SJCRH30 (cell line): Measurements from ENCODE around the gene WDR53. TPM values are rescaled to one million over a fixed set of nuclear protein-coding genes. Genes with fewer than 3 reads are reported as not detected.
"Not testable (repeated sequence)": the region's sequence is repeated elsewhere in the genome, so short reads cannot be mapped to it uniquely, and the experiment has no call there.

Source experiments
- DNase-seq, 2 experiments: peaks; one replicate each; pipeline ENCODE4 v3.0.0-alpha.2; 2015 to 2020
- H3K27ac ChIP-seq: fragments of 250-450 bp; sonication (Bioruptor Pico); 2 replicates; pipeline ENCODE4 v1.5.1; 2020; ENCODE audit warnings: mild to moderate bottlenecking, moderate library complexity
- H3K27me3 ChIP-seq: fragments of 250-450 bp; sonication (Bioruptor Pico); 2 replicates; pipeline ENCODE4 v1.5.1; 2020; ENCODE audit warnings: mild to moderate bottlenecking, moderate library complexity
- H3K36me3 ChIP-seq: fragments of 250-450 bp; sonication (Bioruptor Pico); 2 replicates; pipeline ENCODE4 v1.5.1; 2020; ENCODE audit warnings: mild to moderate bottlenecking, moderate library complexity
- H3K4me1 ChIP-seq: fragments of 250-450 bp; sonication (Bioruptor Pico); 2 replicates; pipeline ENCODE4 v1.5.1; 2020; ENCODE audit warnings: mild to moderate bottlenecking, moderate library complexity
- H3K4me3 ChIP-seq: fragments of 250-450 bp; sonication (Bioruptor Pico); 2 replicates; pipeline ENCODE4 v1.5.1; 2020; ENCODE audit warnings: mild to moderate bottlenecking, moderate library complexity
- H3K9me3 ChIP-seq: fragments of 250-450 bp; sonication (Bioruptor Pico); replicated peaks from 2 replicates; pipeline ENCODE4 v1.5.1; 2020; ENCODE audit warnings: mild to moderate bottlenecking, moderate library complexity
- total RNA-seq: library from RNA; depleted of rRNA; stranded (reverse); fragments of >200 nt; shearing (Covaris generic); gene quantifications from 2 replicates; pipeline ENCODE4 v1.2.3, GENCODE V29; 2014; rRNA removed

Gene WDR53
- 10.3 and 12.8 TPM in 2 replicates for total RNA-seq

GRCh38 chr3:196568246-196569002 lies at the start of gene WDR53, which contains the start of gene FBXO45:
WDR53 (minus strand) TSS chr3:196568554; CDS start chr3:196561475, 7,079 bp downstream.
FBXO45 (plus strand) TSS chr3:196568660; CDS start chr3:196568985, 325 bp downstream.
- no peaks in the 10 kb centered on the region for H3K27me3 ChIP-seq
- H3K4me1 ChIP-seq = no peaks in the 10 kb centered on the region
- H3K4me3 ChIP-seq = peak within 1 kb of the TSS; percentile 79
- peak; percentile 92 to 94 for DNase-seq
- H3K27ac ChIP-seq = peak within 1 kb of the TSS; percentile 51
- peaks cover 2% of the 10 kb centered on the region; the same call in 1 of the 2 replicates for H3K36me3 ChIP-seq
- no peaks in the 10 kb centered on the region for H3K9me3 ChIP-seq

- H3K9me3 ChIP-seq = no peaks in the 10 kb centered on the region
- H3K36me3 ChIP-seq = no peaks in the 10 kb centered on the region
- H3K4me3 ChIP-seq = no peak overlapping the region
- no peaks in the 10 kb centered on the region for H3K27me3 ChIP-seq
- no peak for DNase-seq
- H3K27ac ChIP-seq = no peak overlapping the region
- peaks cover 7% of the 10 kb centered on the region for H3K4me1 ChIP-seq
These were observed 48.9 kb upstream of the WDR53 start for GRCh38 chr3:196617256-196617655.

GRCh38 chr3:196615234-196615633 lies 46.9 kb upstream of the WDR53 start:
- DNase-seq, H3K9me3 ChIP-seq, H3K36me3 ChIP-seq, H3K27me3 ChIP-seq, H3K27ac ChIP-seq, H3K4me3 ChIP-seq, H3K4me1 ChIP-seq: not testable (repeated sequence)

GRCh38 chr3:196611761-196612483 lies 43.6 kb upstream of the WDR53 start:
- H3K36me3 ChIP-seq = no peaks in the 10 kb centered on the region
- no peak overlapping the region for H3K4me3 ChIP-seq
- no peaks in the 10 kb centered on the region for H3K9me3 ChIP-seq
- no peaks in the 10 kb centered on the region for H3K4me1 ChIP-seq
- no peaks in the 10 kb centered on the region for H3K27me3 ChIP-seq
- DNase-seq = no peak
- no peak overlapping the region for H3K27ac ChIP-seq

- no peak for DNase-seq
- Histone ChIP-seq H3K27ac (no peak overlapping the region), H3K4me3 (no peak overlapping the region), H3K27me3 (peaks cover under 1% of the 10 kb centered on the region; the same call in 1 of the 2 replicates), H3K4me1 (no peaks in the 10 kb centered on the region), H3K9me3 (no peaks in the 10 kb centered on the region), H3K36me3 (no peaks in the 10 kb centered on the region)
These were observed 41.6 kb upstream of the WDR53 start for GRCh38 chr3:196609805-196610515.

GRCh38 chr3:196609343-196609775 lies 41.0 kb upstream of the WDR53 start:
- Histone ChIP-seq H3K27me3 (peaks cover 7% of the 10 kb centered on the region; the same call in 1 of the 2 replicates), H3K36me3 (no peaks in the 10 kb centered on the region), H3K27ac (no peak overlapping the region), H3K9me3 (no peaks in the 10 kb centered on the region), H3K4me1 (no peaks in the 10 kb centered on the region), H3K4me3 (no peak overlapping the region)
- peak; percentile 88 to 92 for DNase-seq

- H3K9me3 ChIP-seq = no peaks in the 10 kb centered on the region
- no peaks in the 10 kb centered on the region for H3K4me1 ChIP-seq
- H3K27me3 ChIP-seq = peaks cover 10% of the 10 kb centered on the region; the same call in 1 of the 2 replicates
- H3K36me3 ChIP-seq = no peaks in the 10 kb centered on the region
- no peak for DNase-seq
- no peak overlapping the region for H3K4me3 ChIP-seq
- no peak overlapping the region for H3K27ac ChIP-seq
These were observed 40.3 kb upstream of the WDR53 start for GRCh38 chr3:196608693-196609092.

GRCh38 chr3:196604548-196604947 lies 36.2 kb upstream of the WDR53 start:
- no peaks in the 10 kb centered on the region for H3K9me3 ChIP-seq
- no peak for DNase-seq
- no peak overlapping the region for H3K27ac ChIP-seq
- no peak overlapping the region for H3K4me3 ChIP-seq
- H3K36me3 ChIP-seq = no peaks in the 10 kb centered on the region
- no peaks in the 10 kb centered on the region for H3K4me1 ChIP-seq
- H3K27me3 ChIP-seq = peaks cover 12% of the 10 kb centered on the region; the same call in 1 of the 2 replicates

GRCh38 chr3:196603683-196604082 lies 35.3 kb upstream of the WDR53 start:
- H3K27ac ChIP-seq = no peak overlapping the region
- DNase-seq = peak in 1 of 2 experiments; percentile 20
- peaks cover 12% of the 10 kb centered on the region; the same call in 1 of the 2 replicates for H3K27me3 ChIP-seq
- no peaks in the 10 kb centered on the region for H3K36me3 ChIP-seq
- H3K9me3 ChIP-seq = no peaks in the 10 kb centered on the region
- no peak overlapping the region for H3K4me3 ChIP-seq
- no peaks in the 10 kb centered on the region for H3K4me1 ChIP-seq

GRCh38 chr3:196602673-196603072 lies 34.3 kb upstream of the WDR53 start:
- Histone ChIP-seq H3K27me3 (peaks cover 12% of the 10 kb centered on the region; the same call in 1 of the 2 replicates), H3K4me3 (no peak overlapping the region), H3K4me1 (no peaks in the 10 kb centered on the region), H3K27ac (no peak overlapping the region), H3K9me3 (no peaks in the 10 kb centered on the region), H3K36me3 (no peaks in the 10 kb centered on the region)
- DNase-seq = no peak

GRCh38 chr3:196600359-196600758 lies 32.0 kb upstream of the WDR53 start:
- no peak overlapping the region for H3K27ac ChIP-seq
- H3K27me3 ChIP-seq = peaks cover 12% of the 10 kb centered on the region; the same call in 1 of the 2 replicates
- H3K4me1 ChIP-seq = no peaks in the 10 kb centered on the region
- H3K4me3 ChIP-seq = no peak overlapping the region
- no peak for DNase-seq
- H3K36me3 ChIP-seq = no peaks in the 10 kb centered on the region
- no peaks in the 10 kb centered on the region for H3K9me3 ChIP-seq

- H3K36me3 ChIP-seq = no peaks in the 10 kb centered on the region
- no peaks in the 10 kb centered on the region for H3K4me1 ChIP-seq
- H3K4me3 ChIP-seq = no peak overlapping the region
- peaks cover 9% of the 10 kb centered on the region; the same call in 1 of the 2 replicates for H3K27me3 ChIP-seq
- H3K9me3 ChIP-seq = no peaks in the 10 kb centered on the region
- no peak overlapping the region for H3K27ac ChIP-seq
- no peak for DNase-seq
These were observed 31.4 kb upstream of the WDR53 start for GRCh38 chr3:196599734-196600128.

GRCh38 chr3:196597971-196598733 lies 29.8 kb upstream of the WDR53 start:
- H3K27me3 ChIP-seq, H3K9me3 ChIP-seq, H3K36me3 ChIP-seq, DNase-seq, H3K4me3 ChIP-seq, H3K27ac ChIP-seq, H3K4me1 ChIP-seq: not testable (repeated sequence)

- Histone ChIP-seq H3K9me3 (no peaks in the 10 kb centered on the region), H3K4me3 (no peak overlapping the region)
- peak in 1 of 2 experiments; percentile 8 for DNase-seq
These were observed 28.0 kb upstream of the WDR53 start for GRCh38 chr3:196596355-196596754.

More at GRCh38 chr3:196596355-196596754, 28.0 kb upstream of the WDR53 start:
- Histone ChIP-seq H3K4me1 (no peaks in the 10 kb centered on the region), H3K36me3 (no peaks in the 10 kb centered on the region), H3K27ac (no peak overlapping the region), H3K27me3 (no peaks in the 10 kb centered on the region)
